Measurements from ENCODE around the gene PRKN.

PRKN gene

GRCh38 chr6:161647234-161647633 lies 1080.3 kb downstream of the PRKN start:
- POLR2A ChIA-PET = no interaction called here
- H3K4me1 ChIP-seq (ENCODE audit: control insufficient read depth, insufficient read depth, low read length) = no peaks in the 10 kb centered on the region
- H3K9me3 ChIP-seq (ENCODE audit: control insufficient read depth, insufficient read depth, low read depth, low read length) = no peaks in the 10 kb centered on the region
- TF ChIP-seq HOXA7 (CRISPR knock-in tag; IDR thresholded peaks at IDR 0.05; ENCODE audit: borderline replicate concordance) (no peak), ZSCAN23 (tag by site-specific recombination; IDR thresholded peaks at IDR 0.05) (no peak), ZNF660 (tag by site-specific recombination; IDR thresholded peaks at IDR 0.05) (no peak), ZNF596 (tag by site-specific recombination; IDR thresholded peaks at IDR 0.05) (no peak)
- no peak overlapping the region for H3K4me3 ChIP-seq (ENCODE audit: low read depth, low read length)
- H3K27ac ChIP-seq (ENCODE audit: extremely low read depth, low read depth, low read length) = no peak overlapping the region
- CTCF ChIA-PET = interaction anchor here (0.7 to 1.1 kb wide), 2 partner anchors 229 to 974 kb away, joined by 3 to 4 read pairs; no protein-coding TSS in a partner anchor
- H3K36me3 ChIP-seq (ENCODE audit: control insufficient read depth in 2 of 2, insufficient read depth in 1 of 2, low read length in 2 of 2) = no peaks in the 10 kb centered on the region

- ChIA-PET POLR2A (no interaction called here), CTCF (interaction anchor here (0.6 kb wide), 1 partner anchor 9 kb away, joined by 3 read pairs; no protein-coding TSS in a partner anchor)
- H3K4me3 ChIP-seq (ENCODE audit: low read depth, low read length) = no peak overlapping the region
- H3K36me3 ChIP-seq (ENCODE audit: control insufficient read depth in 2 of 2, insufficient read depth in 1 of 2, low read length in 2 of 2) = no peaks in the 10 kb centered on the region
- TF ChIP-seq ZNF416 (tag by site-specific recombination; IDR thresholded peaks at IDR 0.05) (no peak), TCF7L2 (IDR thresholded peaks at IDR 0.05; ENCODE audit: borderline replicate concordance, low read depth, low read length) (no peak), ZNF335 (tag by site-specific recombination; conservative IDR thresholded peaks at IDR 0.05) (no peak), ZNF600 (tag by site-specific recombination; IDR thresholded peaks at IDR 0.05) (no peak), ZNF350 (tag by site-specific recombination; IDR thresholded peaks at IDR 0.05) (no peak)
- no peaks in the 10 kb centered on the region for H3K9me3 ChIP-seq (ENCODE audit: control insufficient read depth, insufficient read depth, low read depth, low read length)
- H3K27ac ChIP-seq (ENCODE audit: extremely low read depth, low read depth, low read length) = no peak overlapping the region
- H3K4me1 ChIP-seq (ENCODE audit: control insufficient read depth, insufficient read depth, low read length) = no peaks in the 10 kb centered on the region
Measured at GRCh38 chr6:161644521-161644920, 1083.0 kb downstream of the PRKN start.

GRCh38 chr6:161641175-161641574 lies 1086.4 kb downstream of the PRKN start:
- ChIA-PET POLR2A (no interaction called here), CTCF (interaction anchor here (0.9 kb wide), 1 partner anchor 107 kb away, joined by 4 read pairs; no protein-coding TSS in a partner anchor)
- Histone ChIP-seq H3K27ac (ENCODE audit: extremely low read depth, low read depth, low read length) (no peak overlapping the region), H3K9me3 (ENCODE audit: control insufficient read depth, insufficient read depth, low read depth, low read length) (no peaks in the 10 kb centered on the region), H3K4me3 (ENCODE audit: low read depth, low read length) (no peak overlapping the region), H3K36me3 (ENCODE audit: control insufficient read depth in 2 of 2, insufficient read depth in 1 of 2, low read length in 2 of 2) (no peaks in the 10 kb centered on the region), H3K4me1 (ENCODE audit: control insufficient read depth, insufficient read depth, low read length) (no peaks in the 10 kb centered on the region)
- TF ChIP-seq KLF17 (tag by site-specific recombination; IDR thresholded peaks at IDR 0.05) = no peak

GRCh38 chr6:161639772-161640171 lies 1087.8 kb downstream of the PRKN start:
- CTCF ChIA-PET = interaction anchor here (1.2 kb wide), 1 partner anchor 82 kb away, joined by 4 read pairs; no protein-coding TSS in a partner anchor

More at GRCh38 chr6:161639772-161640171, 1087.8 kb downstream of the PRKN start:
- no peak overlapping the region for H3K4me3 ChIP-seq (ENCODE audit: low read depth, low read length)
- POLR2A ChIA-PET = no interaction called here
- TF ChIP-seq ZNF16 (tag by site-specific recombination; IDR thresholded peaks at IDR 0.05; ENCODE audit: low read depth) (no peak), ZNF274 (IDR thresholded peaks at IDR 0.05; ENCODE audit: low read length) (no peak), ZNF274 (tag by site-specific recombination; IDR thresholded peaks at IDR 0.05; ENCODE audit: borderline replicate concordance) (no peak), ZNF211 (tag by site-specific recombination; IDR thresholded peaks at IDR 0.05; ENCODE audit: low read depth) (no peak), ZNF747 (tag by site-specific recombination; IDR thresholded peaks at IDR 0.05) (no peak), ZNF624 (tag by site-specific recombination; IDR thresholded peaks at IDR 0.05) (no peak), ZNF155 (tag by site-specific recombination; IDR thresholded peaks at IDR 0.05) (no peak), ZNF777 (tag by site-specific recombination; IDR thresholded peaks at IDR 0.05; ENCODE audit: borderline replicate concordance) (no peak), ZNF513 (tag by site-specific recombination; IDR thresholded peaks at IDR 0.05) (no peak)
- no peaks in the 10 kb centered on the region for H3K4me1 ChIP-seq (ENCODE audit: control insufficient read depth, insufficient read depth, low read length)
- H3K27ac ChIP-seq (ENCODE audit: extremely low read depth, low read depth, low read length) = no peak overlapping the region
- H3K36me3 ChIP-seq (ENCODE audit: control insufficient read depth in 2 of 2, insufficient read depth in 1 of 2, low read length in 2 of 2) = no peaks in the 10 kb centered on the region
- H3K9me3 ChIP-seq (ENCODE audit: control insufficient read depth, insufficient read depth, low read depth, low read length) = no peaks in the 10 kb centered on the region
